GM21825 (cell line): Measurements from ENCODE around the gene GTPBP6.
A peak's percentile ranks its signal among the peaks of the same experiment; 100 is the strongest.
"Not testable (repeated sequence)": the region's sequence is repeated elsewhere in the genome, so short reads cannot be mapped to it uniquely, and the experiment has no call there.

Experiments
- ATAC-seq: cut with Tn5 transposase; IDR thresholded peaks from one replicate; pipeline ENCODE4 v1.9.1; 2021; ENCODE audit warnings: mild to moderate bottlenecking, moderate library complexity; ENCODE audit not compliant: unreplicated experiment

GTPBP6 gene

GRCh38 chrX:335758-336155 is 17.2 kb upstream of the GTPBP6 start:
- no peak for ATAC-seq

DNA sequence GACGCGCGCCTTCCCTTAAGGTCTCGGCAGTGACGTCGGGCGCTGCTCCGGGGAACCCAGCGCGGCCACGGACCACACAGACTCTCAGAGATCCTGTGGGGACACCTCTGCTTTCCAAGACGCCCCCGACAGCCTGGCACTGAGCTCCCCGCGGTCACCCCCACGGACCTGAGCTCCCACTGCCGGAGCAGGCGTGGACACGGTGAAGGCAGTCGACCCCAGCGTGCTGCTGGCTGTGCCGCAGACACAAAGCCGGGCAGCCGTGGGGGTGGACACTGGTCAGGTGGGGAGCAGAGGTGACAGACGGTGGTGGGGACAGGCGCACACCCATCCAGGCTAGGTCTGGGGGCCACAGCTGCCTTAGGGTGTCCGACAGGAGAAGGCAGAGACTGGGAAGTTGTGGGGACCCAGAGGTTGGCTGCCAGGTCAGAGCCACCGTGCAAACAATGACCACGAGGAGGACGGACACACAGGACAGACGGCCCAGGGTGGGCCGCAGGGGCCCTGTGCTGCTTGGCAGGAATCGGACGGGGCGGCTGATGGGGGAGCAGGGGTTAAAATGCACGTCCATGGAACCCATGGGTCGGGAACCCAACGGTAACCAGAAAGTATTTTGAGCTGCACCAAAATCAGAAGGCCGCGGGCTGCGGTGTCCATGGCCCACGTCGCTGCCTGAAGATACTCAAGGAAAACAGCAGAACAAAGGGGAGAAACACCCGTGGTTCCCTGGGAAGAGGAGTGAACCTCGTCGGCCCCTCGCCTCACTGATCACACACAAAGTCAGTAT is 16.6 kb upstream of the GTPBP6 start:
- ATAC-seq = no peak

DNA sequence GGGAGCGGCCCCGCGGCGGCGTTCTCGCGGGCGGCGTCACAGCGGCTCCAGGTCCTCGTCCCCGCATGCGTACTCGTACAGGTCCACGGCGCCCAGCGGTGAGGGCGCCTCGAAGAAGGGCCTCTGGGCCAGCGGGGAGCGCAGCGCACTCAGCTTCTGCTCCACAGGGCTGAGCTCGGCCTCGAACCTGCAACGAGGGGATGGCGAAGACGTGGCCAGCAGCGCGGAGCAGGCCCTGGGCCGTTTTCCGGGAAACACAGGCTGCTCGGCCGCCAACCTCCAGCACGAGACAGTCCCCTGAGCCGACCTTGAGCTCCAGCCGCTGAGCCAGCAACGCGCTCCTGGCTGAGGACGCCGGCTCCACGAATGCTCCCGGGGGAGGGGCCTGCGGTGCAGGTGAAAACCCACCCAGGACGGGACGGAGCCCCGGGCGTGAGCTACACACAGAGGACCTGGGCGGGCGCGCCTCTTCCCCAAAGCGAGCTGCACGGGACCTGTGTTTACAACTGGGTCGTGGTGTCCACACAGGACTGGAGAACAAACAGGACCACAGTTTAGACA is 15.8 kb upstream of the GTPBP6 start:
- ATAC-seq = no peak

GRCh38 chrX:333611-334311 is 15.2 kb upstream of the GTPBP6 start:
- no peak for ATAC-seq

- ATAC-seq = no peak
Observed at GRCh38 chrX:332916-333610, 14.5 kb upstream of the GTPBP6 start.

DNA sequence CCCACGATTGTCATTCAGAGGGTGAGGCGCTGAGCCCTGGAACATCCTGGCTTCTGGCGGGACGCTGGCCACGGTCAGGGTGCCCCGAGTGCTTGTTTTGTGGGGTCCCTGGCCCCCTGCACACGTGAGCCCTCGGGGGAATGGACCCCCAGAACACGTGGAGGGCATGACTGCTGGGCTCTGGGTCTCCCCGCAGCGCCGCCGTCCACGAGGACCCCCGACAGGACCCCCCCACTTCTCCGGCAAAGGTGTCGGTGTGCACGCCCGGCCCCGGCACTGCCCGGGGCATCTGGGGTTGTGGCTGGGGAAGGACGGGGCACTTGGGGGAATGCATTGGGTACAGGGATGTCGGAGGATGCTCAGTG is 13.9 kb upstream of the GTPBP6 start:
- no peak for ATAC-seq

GRCh38 chrX:331825-332495 is 13.4 kb upstream of the GTPBP6 start:
- no peak for ATAC-seq

GRCh38 chrX:331151-331824 is 12.7 kb upstream of the GTPBP6 start:
- ATAC-seq = no peak

DNA sequence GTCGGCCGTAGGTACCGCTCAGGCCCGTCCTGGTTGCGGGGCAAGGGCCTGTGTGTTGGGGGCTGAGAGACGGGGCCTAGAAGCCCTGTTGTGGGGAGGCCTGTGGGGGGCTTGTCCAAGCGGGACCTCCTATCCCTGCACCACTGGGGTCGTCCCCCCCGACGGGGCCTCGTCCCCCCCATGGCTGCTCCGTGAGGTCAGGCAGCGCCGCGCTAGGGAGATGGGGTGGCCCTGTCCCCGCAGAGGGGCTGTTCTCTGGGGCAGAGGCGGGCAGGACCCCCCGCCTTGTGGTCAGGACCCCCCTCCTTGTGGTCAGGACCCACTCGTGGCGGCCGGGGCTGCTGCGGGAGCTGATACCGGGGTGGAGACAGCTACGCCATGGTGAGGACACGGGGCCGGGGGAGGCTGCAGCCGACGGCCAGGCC is 12.1 kb upstream of the GTPBP6 start:
- ATAC-seq = no peak

DNA sequence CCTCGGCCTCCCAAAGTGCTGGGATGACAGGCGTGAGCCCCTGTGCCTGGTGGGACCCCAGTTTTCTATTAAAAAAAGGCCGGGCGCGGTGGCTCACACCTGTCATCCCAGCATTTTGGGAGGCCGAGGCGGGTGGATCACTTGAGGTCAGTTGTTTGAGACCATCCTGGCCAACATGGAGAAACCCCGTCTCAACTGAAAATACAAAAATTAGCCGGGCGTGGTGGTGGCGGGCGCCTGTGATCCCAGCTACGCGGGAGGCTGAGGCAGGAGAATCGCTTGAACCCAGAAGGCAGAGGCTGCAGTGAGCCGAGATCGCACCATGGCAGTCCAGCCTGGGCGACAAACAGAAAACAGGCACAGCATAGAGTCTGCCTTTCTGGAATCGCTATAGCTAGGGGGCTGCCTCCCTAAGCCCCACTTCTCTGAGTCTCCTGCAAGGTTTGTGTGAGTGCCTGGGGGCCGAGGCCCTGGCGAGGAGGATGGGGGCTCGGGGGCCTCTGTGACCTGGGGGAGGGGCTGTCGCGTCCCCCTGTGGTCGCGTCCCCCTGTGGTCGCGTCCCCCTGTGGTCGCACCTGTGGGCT is 11.6 kb upstream of the GTPBP6 start:
- not testable (repeated sequence) for ATAC-seq

DNA sequence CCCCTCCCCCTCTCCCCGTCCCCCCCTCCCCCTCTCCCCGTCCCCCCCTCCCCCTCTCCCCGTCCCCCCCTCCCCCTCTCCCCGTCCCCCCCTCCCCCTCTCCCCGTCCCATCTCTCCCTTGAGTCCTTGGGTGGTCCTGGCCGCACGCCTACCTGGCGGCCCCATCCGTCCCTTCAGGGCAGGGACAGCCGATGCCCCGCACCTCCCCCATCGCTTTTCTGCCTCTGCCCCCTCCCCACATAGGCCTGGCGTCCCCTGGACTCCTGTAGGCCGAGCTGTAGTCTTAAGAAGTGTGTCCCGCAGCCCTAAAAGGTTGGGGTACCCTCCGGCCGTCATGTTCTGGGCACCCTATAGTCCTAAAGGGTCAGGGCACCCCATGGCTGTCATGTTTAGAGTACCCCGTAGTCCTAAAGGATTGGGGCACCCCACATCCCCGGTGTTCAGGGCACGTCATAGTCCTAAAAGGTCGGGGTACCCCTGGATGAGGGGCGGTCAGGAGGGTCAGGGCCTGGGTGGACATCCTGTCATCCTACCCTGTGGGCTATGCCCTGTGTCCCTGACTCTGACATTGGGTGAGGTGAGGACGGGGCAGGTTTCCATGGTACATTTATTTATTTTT is 10.8 kb upstream of the GTPBP6 start:
- no peak for ATAC-seq

- ATAC-seq = no peak
Observed at GRCh38 chrX:327660-328126, 9.1 kb upstream of the GTPBP6 start.

DNA sequence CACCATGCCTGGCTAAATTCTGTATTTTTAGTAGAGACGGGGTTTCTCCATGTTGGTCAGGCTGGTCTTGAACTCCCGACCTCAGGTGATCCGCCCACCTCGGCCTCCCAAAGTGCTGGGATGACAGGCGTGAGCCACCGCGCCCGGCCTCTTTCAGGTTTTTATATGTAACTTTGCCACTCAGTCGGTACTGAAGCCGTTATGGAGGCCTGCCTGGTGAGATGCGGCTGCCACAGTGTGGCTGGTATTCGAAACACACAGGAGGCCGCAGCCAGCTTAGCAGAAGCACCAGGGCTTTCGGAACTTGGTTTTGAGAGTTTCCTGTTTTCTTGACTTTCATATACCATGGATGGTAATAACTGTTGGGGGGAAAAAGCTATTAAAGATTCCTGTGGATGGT is 6.1 kb upstream of the GTPBP6 start:
- not testable (repeated sequence) for ATAC-seq

- peak; percentile 38 for ATAC-seq
Observed at GRCh38 chrX:323721-324628, 5.4 kb upstream of the GTPBP6 start.

DNA sequence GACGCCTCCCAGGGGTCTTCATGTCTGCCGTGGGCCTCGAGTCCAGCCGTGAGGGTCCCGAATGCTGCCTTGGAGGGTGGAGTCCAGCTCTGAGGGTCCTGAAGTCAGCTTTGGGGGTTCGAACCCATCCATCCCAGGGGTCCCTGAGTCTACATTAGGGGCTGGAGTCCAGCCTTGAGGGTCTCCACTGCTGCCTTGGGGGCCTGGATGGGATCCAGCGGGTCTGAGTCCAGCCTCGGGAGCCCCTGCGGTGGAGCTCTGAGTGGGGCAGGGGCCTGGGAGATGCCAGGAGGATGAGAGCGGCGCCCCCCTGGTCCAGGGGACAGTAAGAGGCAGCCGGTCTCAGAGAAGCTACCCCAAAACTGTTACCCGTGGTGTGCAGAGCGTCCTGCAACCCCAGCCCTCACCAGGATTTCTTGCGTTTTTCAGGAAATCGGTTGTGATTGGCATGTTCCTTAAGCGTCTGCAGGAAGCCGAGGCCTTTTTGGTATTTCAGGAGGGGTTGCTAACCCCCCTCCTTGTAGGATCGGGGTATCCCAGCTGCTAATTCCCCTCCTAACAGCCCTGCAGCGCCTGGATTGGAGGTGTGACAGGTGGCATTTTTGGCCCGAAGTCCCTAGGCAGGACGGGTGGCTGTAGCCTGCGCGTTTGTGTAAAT is 1.7 kb upstream of the GTPBP6 start:
- ATAC-seq = no peak

DNA sequence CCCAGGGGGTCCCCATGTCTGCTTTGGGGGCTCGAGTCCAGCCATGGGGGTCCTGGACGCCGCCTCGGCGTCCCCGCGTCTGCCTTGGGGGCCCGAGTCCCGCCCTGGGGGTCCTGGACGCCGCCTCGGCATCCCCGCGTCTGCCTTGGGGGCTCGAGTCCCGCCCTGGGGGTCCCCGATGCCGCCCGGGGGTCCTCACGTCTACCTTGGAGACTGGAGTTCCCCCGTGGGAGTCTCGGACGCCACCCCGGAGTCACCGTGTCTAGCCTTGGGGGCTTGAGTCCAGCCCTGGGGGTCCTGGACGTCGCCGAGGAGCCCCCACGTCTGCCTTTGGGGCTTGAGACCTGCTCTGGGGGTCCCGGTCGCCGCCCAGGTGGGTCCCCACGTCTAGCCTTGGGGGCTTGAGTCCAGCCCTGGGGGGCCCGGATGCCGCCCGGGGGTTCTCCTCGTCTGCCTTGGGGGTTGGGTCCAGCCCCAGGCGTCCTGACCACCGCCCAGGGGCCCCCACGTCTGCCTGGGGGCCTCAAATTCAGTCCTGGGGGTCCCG is 1.1 kb upstream of the GTPBP6 start:
- ATAC-seq = no peak

- ATAC-seq = peak; percentile 59
Observed at GRCh38 chrX:318068-318738, 393 bp downstream of the GTPBP6 start.
